Endothelial cell of umbilical vein (primary cell): Measurements from ENCODE around the gene SLC1A3. TPM values are rescaled to one million over a fixed set of nuclear protein-coding genes. Genes with fewer than 3 reads are reported as not detected.

Experiments
- BruUV-seq: library from RNA; stranded (reverse); fragments of 400-500 nt; replicated peaks from 2 replicates; lab custom pipeline; 2021; lab: Mats Ljungman, UMichigan
- CTCF ChIA-PET: fragments of 300-600, 350-600 bp; sonication (Branson Sonifier 250); formaldehyde crosslinking; loops from one replicate; lab custom pipeline; 2021; ENCODE audit warnings: antibody characterized with exemption, inconsistent platforms; lab: Charles Lee
- POLR2A ChIA-PET: fragments of 300-600, 350-600 bp; sonication (Branson Sonifier 250); formaldehyde crosslinking; loops from one replicate; lab custom pipeline; 2021; ENCODE audit warnings: antibody characterized with exemption, inconsistent platforms; lab: Charles Lee
- DNase-seq: peaks from one replicate; pipeline ENCODE4 v3.0.0-alpha.2; 2011; ENCODE audit warnings: low read depth, low spot score
- FAIRE-seq: peaks from 2 replicates; lab custom pipeline; 2011; peaks lifted over from hg19 to GRCh38; lab: Jason Lieb, UNC
- H2AFZ ChIP-seq: 2 replicates; pipeline ENCODE4 v1.6.0; 2012; ENCODE audit warnings: low read depth, low read length, control low read depth, inconsistent platforms
- H3K27ac ChIP-seq: 2 replicates; pipeline ENCODE4 v1.5.1; 2011; ENCODE audit warnings: low read depth, mild to moderate bottlenecking, control low read depth, low read length, moderate library complexity; ENCODE audit not compliant: insufficient read depth
- H3K27me3 ChIP-seq, 2 experiments: 2 replicates each; pipeline versions ENCODE4 v1.6.0 to v1.6.1; 2011; ENCODE audit warnings: low read length in 2 of 2, mixed read lengths in 1 of 2; ENCODE audit not compliant: control insufficient read depth in 2 of 2, insufficient read depth in 2 of 2
- H3K36me3 ChIP-seq, 2 experiments: 2 replicates in 1 of 2; 3 replicates in 1 of 2; pipeline ENCODE4 v1.5.1; 2011; ENCODE audit warnings: low read length in 2 of 2, mild to moderate bottlenecking in 1 of 2, moderate library complexity in 1 of 2; ENCODE audit not compliant: control insufficient read depth in 2 of 2, insufficient read depth in 2 of 2; ENCODE audit errors: extremely low read depth in 1 of 2
- H3K4me1 ChIP-seq: 3 replicates; pipeline ENCODE4 v1.5.1; 2011; ENCODE audit warnings: mild to moderate bottlenecking, low read length; ENCODE audit not compliant: control insufficient read depth, insufficient read depth; ENCODE audit errors: extremely low read depth
- H3K4me2 ChIP-seq: 2 replicates; pipeline ENCODE4 v1.6.1; 2011; ENCODE audit warnings: low read length, control low read depth, mixed read lengths; ENCODE audit not compliant: insufficient read depth
- H3K4me3 ChIP-seq, 3 experiments: fragments of 200-600 bp in 1 of 3; sonication (generic), shearing (Covaris generic) in 1 of 3; replicated peaks in 1 of 3; 2 replicates each; pipeline ENCODE4 v1.5.1; 2011 to 2016; ENCODE audit warnings: control low read depth in 3 of 3, low read length in 3 of 3, mild to moderate bottlenecking in 2 of 3, inconsistent platforms in 1 of 3, low read depth in 1 of 3, moderate library complexity in 1 of 3; ENCODE audit not compliant: insufficient read depth in 1 of 3
- H3K79me2 ChIP-seq: 2 replicates; pipeline ENCODE4 v1.6.0; 2012; ENCODE audit warnings: low read length, inconsistent platforms; ENCODE audit not compliant: control insufficient read depth, insufficient read depth
- H3K9ac ChIP-seq: replicated peaks from 2 replicates; pipeline ENCODE3; 2011; ENCODE audit warnings: low read length, control low read depth; ENCODE audit not compliant: insufficient read depth; ENCODE audit errors: extremely low read depth
- H3K9me1 ChIP-seq: replicated peaks from 3 replicates; pipeline ENCODE4 v1.6.0; 2011; ENCODE audit warnings: mild to moderate bottlenecking, low read length; ENCODE audit not compliant: control insufficient read depth, insufficient read depth; ENCODE audit errors: extremely low read depth
- H3K9me3 ChIP-seq: replicated peaks from 2 replicates; pipeline ENCODE4 v1.5.1; 2012; ENCODE audit warnings: low read length, inconsistent platforms; ENCODE audit not compliant: control insufficient read depth, insufficient read depth
- H4K20me1 ChIP-seq: replicated peaks from 2 replicates; pipeline ENCODE3; 2011; ENCODE audit warnings: mild to moderate bottlenecking, low read length; ENCODE audit not compliant: control insufficient read depth, insufficient read depth; ENCODE audit errors: extremely low read depth
- CTCF ChIP-seq, 2 donors: IDR thresholded peaks; 1 replicate in 1 of 2; 2 replicates in 1 of 2; pipeline ENCODE4 v1.5.1; 2011; ENCODE audit warnings: low read length in 2 of 2, mild to moderate bottlenecking in 2 of 2, moderate library complexity in 2 of 2, control low read depth in 1 of 2, inconsistent platforms in 1 of 2, low read depth in 1 of 2; ENCODE audit not compliant: insufficient read depth in 1 of 2; ENCODE audit errors: extremely low read depth in 1 of 2
- EZH2 ChIP-seq: IDR thresholded peaks from 2 replicates; pipeline ENCODE4 v1.6.1; 2012; ENCODE audit warnings: borderline replicate concordance, low read depth, mild to moderate bottlenecking, moderate library complexity, low read length, inconsistent platforms; ENCODE audit not compliant: severe bottlenecking
- FOS ChIP-seq: IDR thresholded peaks from 2 replicates; pipeline ENCODE4 v1.6.1; 2011; ENCODE audit warnings: mild to moderate bottlenecking, low read length, moderate library complexity, borderline replicate concordance; ENCODE audit not compliant: insufficient read depth
- GATA2 ChIP-seq: IDR thresholded peaks from 2 replicates; pipeline ENCODE4 v1.7.0; 2011; ENCODE audit warnings: low read depth, mild to moderate bottlenecking, moderate library complexity, mixed read lengths, low read length; ENCODE audit not compliant: insufficient read length, insufficient read depth
- JUN ChIP-seq: IDR thresholded peaks from 2 replicates; pipeline ENCODE4 v1.6.1; 2011; ENCODE audit warnings: borderline replicate concordance, low read depth; ENCODE audit not compliant: insufficient read length, insufficient read depth
- MAX ChIP-seq: IDR thresholded peaks from 2 replicates; pipeline ENCODE4 v1.6.1; 2011; ENCODE audit not compliant: insufficient read depth, insufficient read length
- MYC ChIP-seq: IDR thresholded peaks from one replicate; pipeline ENCODE4 v1.6.1; 2011; ENCODE audit warnings: mild to moderate bottlenecking, low read depth, low read length
- POLR2A ChIP-seq: IDR thresholded peaks from 2 replicates; pipeline ENCODE4 v1.6.1; 2012; ENCODE audit warnings: low read depth, mild to moderate bottlenecking, control low read depth, low read length
- POLR2AphosphoS5 ChIP-seq: IDR thresholded peaks from 2 replicates; pipeline ENCODE4 v1.6.1; 2012; ENCODE audit warnings: low read depth, mild to moderate bottlenecking, control low read depth, low read length, moderate library complexity; ENCODE audit not compliant: insufficient read depth
- dilution Hi-C: fragments of 300-500 bp; cut with MboI; formaldehyde crosslinking; loops from one replicate; pipeline ENCODE4 v1.15.0; 2019; ENCODE audit warnings: low sequenced_read_pairs; ENCODE audit not compliant: extremely low pct_ligation_motif_present
- intact Hi-C: fragments of 100-400 bp; cut with micrococcal nuclease; formaldehyde crosslinking; loops from one replicate; pipeline ENCODE4 v1.10.0; 2022
- polyA plus RNA-seq, 4 experiments: library from polyadenylated mRNA; depleted of rRNA in 3 of 4; stranded (reverse) in 3 of 4; unstranded in 1 of 4; fragments of >200 nt; gene quantifications; 2 replicates each; pipeline versions ENCODE4 v1.2.1 to v1.2.3, GENCODE V29; 2011 to 2012; ENCODE audit warnings: missing spikeins in 1 of 4
- total RNA-seq: library from RNA; stranded (reverse); gene quantifications from 2 replicates; pipeline ENCODE4 v1.2.3, GENCODE V29; 2021

SLC1A3 gene
- total and polyA plus RNA-seq, 2 donors (not counting 3 experiments of a cell fraction or from before 2014, with no cell fraction given): 0.36 TPM; not detected in 1

- no peak overlapping the region for H2AFZ ChIP-seq
- no peaks in the 10 kb centered on the region for H3K36me3 ChIP-seq
- no peaks in the 10 kb centered on the region for H3K9me3 ChIP-seq
- DNase-seq (no peak), FAIRE-seq (no peak)
- no peak overlapping the region for H3K4me3 ChIP-seq
- no peaks in the 10 kb centered on the region for H3K4me1 ChIP-seq
- no peak overlapping the region for H3K27ac ChIP-seq
- H3K27me3 ChIP-seq: peaks cover 0 to 5% of the 10 kb centered on the region in 2 experiments
- intact Hi-C loops (no loop called here), dilution Hi-C loops (no loop called here)
- no TSS peak for BruUV-seq
- CTCF ChIA-PET: interaction anchor here (1.0 to 1.9 kb wide), 5 partner anchors 15 to 281 kb away, joined by 3 to 5 read pairs (median 3); no protein-coding TSS in a partner anchor
- H3K4me2 ChIP-seq: no peak overlapping the region
- POLR2A ChIA-PET: no interaction called here
- no peaks in the 10 kb centered on the region for H4K20me1 ChIP-seq
- no peaks in the 10 kb centered on the region for H3K9me1 ChIP-seq
- H3K79me2 ChIP-seq: no peaks in the 10 kb centered on the region
- H3K9ac ChIP-seq: no peak overlapping the region
- TF ChIP-seq GATA2: no peak
- TF ChIP-seq CTCF (IDR thresholded peaks at IDR 0.05; ENCODE audit: extremely low read depth in 1 of 2, insufficient read depth in 1 of 2, low read depth in 1 of 2, low read length in 2 of 2): no peak
- no peak for TF ChIP-seq POLR2AphosphoS5
- no peak for TF ChIP-seq FOS
- TF ChIP-seq MAX: no peak
- TF ChIP-seq EZH2: no peak
- TF ChIP-seq MYC: no peak
- no peak for TF ChIP-seq POLR2A
- no peak for TF ChIP-seq JUN
Observed at GRCh38 chr5:36724467-36725332, 118.3 kb downstream of the SLC1A3 start.
